GM23338 (cell line): Measurements from ENCODE around the gene FTL. TPM values are rescaled to one million over a fixed set of nuclear protein-coding genes. Genes with fewer than 3 reads are reported as not detected.
A peak's percentile ranks its signal among the peaks of the same experiment; 100 is the strongest.

Source experiments
- ATAC-seq: fragments of 200-7000 bp; cut with Tn5 transposase; 3 replicates; pipeline ENCODE4 v1.9.1; 2020
- DNase-seq: peaks from one replicate; pipeline ENCODE4 v3.0.0-alpha.2; 2015; ENCODE audit warnings: low spot score
- H2AFZ ChIP-seq: fragments of 200-600 bp; sonication (generic); 2 replicates; pipeline ENCODE4 v1.8.0; 2016; ENCODE audit warnings: antibody characterized with exemption, mild to moderate bottlenecking, moderate library complexity
- H3F3A ChIP-seq: fragments of 200-600 bp; sonication (generic); replicated peaks from 2 replicates; pipeline ENCODE4 v1.8.0; 2017; ENCODE audit warnings: antibody characterized with exemption, mixed run types, low read depth
- H3K27ac ChIP-seq: fragments of 200-600 bp; sonication (generic); 2 replicates; pipeline ENCODE4 v1.6.1; 2016; ENCODE audit warnings: low read depth
- H3K27me3 ChIP-seq: fragments of 200-600 bp; sonication (generic); 2 replicates; pipeline ENCODE4 v1.8.0; 2016; ENCODE audit warnings: mild to moderate bottlenecking, mixed run types, moderate library complexity; ENCODE audit not compliant: insufficient read depth
- H3K36me3 ChIP-seq: fragments of 200-600 bp; sonication (generic); 2 replicates; pipeline ENCODE4 v1.8.0; 2016; ENCODE audit warnings: mild to moderate bottlenecking; ENCODE audit not compliant: insufficient read depth
- H3K4me1 ChIP-seq: fragments of 200-600 bp; sonication (generic); 2 replicates; pipeline ENCODE4 v1.8.0; 2016; ENCODE audit warnings: mild to moderate bottlenecking, moderate library complexity; ENCODE audit not compliant: insufficient read depth
- H3K4me2 ChIP-seq: fragments of 200-600 bp; sonication (generic); 2 replicates; pipeline ENCODE4 v1.7.1; 2017; ENCODE audit warnings: mixed run types
- H3K4me3 ChIP-seq: fragments of 200-600 bp; sonication (generic); 2 replicates; pipeline ENCODE4 v1.6.1; 2016; ENCODE audit warnings: mixed run types
- H3K79me2 ChIP-seq: fragments of 200-600 bp; sonication (generic); replicated peaks from 2 replicates; pipeline ENCODE4 v1.8.0; 2017; ENCODE audit warnings: mild to moderate bottlenecking; ENCODE audit not compliant: insufficient read depth
- H3K9me2 ChIP-seq: fragments of 200-600 bp; sonication (generic); 2 replicates; pipeline ENCODE4 v1.8.0; 2017; ENCODE audit not compliant: insufficient read depth
- H4K20me1 ChIP-seq: fragments of 200-600 bp; sonication (generic); replicated peaks from 2 replicates; pipeline ENCODE4 v1.8.0; 2017; ENCODE audit warnings: mild to moderate bottlenecking; ENCODE audit not compliant: insufficient read depth
- H3K27ac Mint-ChIP-seq: 2 replicates; pipeline ENCODE4 v1.8.0; 2020; ENCODE audit warnings: inconsistent platforms, mild to moderate bottlenecking, moderate library complexity, mixed read lengths
- H3K27me3 Mint-ChIP-seq: 3 replicates; pipeline ENCODE4 v1.8.0; 2022; ENCODE audit warnings: low read depth, mild to moderate bottlenecking, moderate library complexity, mixed read lengths, inconsistent platforms; ENCODE audit not compliant: insufficient read depth, poor library complexity
- H3K36me3 Mint-ChIP-seq: 3 replicates; pipeline ENCODE4 v1.8.0; 2021; ENCODE audit warnings: low read depth, mild to moderate bottlenecking, inconsistent platforms, moderate library complexity, mixed read lengths
- H3K4me1 Mint-ChIP-seq: 3 replicates; pipeline ENCODE4 v1.8.0; 2020; ENCODE audit warnings: mild to moderate bottlenecking, inconsistent platforms, mixed read lengths
- H3K4me3 Mint-ChIP-seq: 3 replicates; pipeline ENCODE4 v1.8.0; 2021; ENCODE audit warnings: moderate library complexity, mild to moderate bottlenecking, inconsistent platforms, mixed read lengths
- H3K9me3 Mint-ChIP-seq: 3 replicates; pipeline ENCODE4 v1.8.0; 2020; ENCODE audit warnings: moderate library complexity, mild to moderate bottlenecking, inconsistent platforms, mixed read lengths
- CTCF ChIP-seq, 2 experiments: fragments of 200-600 bp in 1 of 2; sonication (generic) in 1 of 2; conservative IDR thresholded peaks; 2 replicates each; pipeline versions ENCODE4 v1.5.1 to v1.6.1; 2016 to 2017; ENCODE audit warnings: antibody characterized with exemption in 2 of 2, low read depth in 2 of 2, mild to moderate bottlenecking in 2 of 2, moderate library complexity in 1 of 2
- NANOG ChIP-seq: IDR thresholded peaks from 2 replicates; pipeline ENCODE4 v1.6.1; 2016; ENCODE audit warnings: antibody characterized with exemption, borderline replicate concordance
- ZNF462 ChIP-seq: fragments of 250-450 bp; sonication (Bioruptor Pico); IDR thresholded peaks from 2 replicates; pipeline ENCODE4 v1.5.0; 2020; ENCODE audit warnings: mild to moderate bottlenecking, moderate library complexity
- polyA plus RNA-seq: library from polyadenylated mRNA; unstranded; fragments of >200 nt; fragmentation: Nextera tagmentation; extraction: Ambion mirVana; gene quantifications from 2 replicates; pipeline ENCODE4 v1.2.1, GENCODE V29; 2016
- total RNA-seq: library from RNA; depleted of rRNA; stranded (reverse); fragments of >200 nt; shearing (Covaris generic); gene quantifications from 2 replicates; pipeline ENCODE4 v1.2.3, GENCODE V29; 2014

Gene FTL
- total and polyA plus RNA-seq, 2 experiments from 2014 or later = 2,064 to 5,436 TPM

DNA sequence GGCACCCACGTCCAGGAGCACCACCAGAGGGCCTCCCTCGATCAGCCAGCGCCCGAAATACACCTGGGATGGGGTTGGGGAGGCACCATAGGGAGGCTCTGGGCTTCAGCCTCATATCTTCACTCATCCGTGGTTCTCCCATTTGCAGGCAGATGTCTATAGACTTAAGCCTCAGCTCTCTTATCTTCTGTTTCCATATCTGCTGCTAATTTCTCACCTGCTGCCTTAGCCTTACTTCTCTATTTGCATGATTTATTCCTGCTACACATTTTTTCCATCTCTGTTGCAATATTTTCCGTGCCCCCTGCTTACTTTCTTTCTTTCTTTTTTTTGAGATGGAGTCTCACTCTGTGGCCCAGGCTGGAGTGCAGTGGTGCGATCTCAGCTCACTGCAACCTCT lies 22.2 kb downstream of the FTL start:
- H4K20me1 ChIP-seq = peaks cover 13% of the 10 kb centered on the region
- H3F3A ChIP-seq = 0 out of 2 replicates have a peak, but pooled peaks cover 3% of the 10 kb centered on the region

More for the DNA sequence above, 22.2 kb downstream of the FTL start:
- Mint-ChIP-seq H3K9me3 (no peaks in the 10 kb centered on the region), H3K36me3 (peaks cover 63% of the 10 kb centered on the region), H3K4me3 (no peak overlapping the region), H3K4me1 (peaks cover 11% of the 10 kb centered on the region; the same call in 2 of the 3 replicates), H3K27ac (no peak overlapping the region), H3K27me3 (peaks cover 2% of the 10 kb centered on the region)
- H3K27ac ChIP-seq = no peak overlapping the region
- ATAC-seq (no peak), DNase-seq (no peak)
- peaks cover 7% of the 10 kb centered on the region; the same call in 1 of the 2 replicates for H3K4me1 ChIP-seq
- no peaks in the 10 kb centered on the region for H3K27me3 ChIP-seq
- no peak overlapping the region for H3K4me3 ChIP-seq
- no peak overlapping the region for H2AFZ ChIP-seq
- peaks cover 9% of the 10 kb centered on the region; the same call in 1 of the 2 replicates for H3K79me2 ChIP-seq
- TF ChIP-seq ZNF462 (CRISPR knock-in tag) (no peak), NANOG (no peak), CTCF (conservative IDR thresholded peaks at IDR 0.05; ENCODE audit: low read depth in 2 of 2) (peak; percentile 9 to 43; a peak in 2 of 4 replicates)
- no peak overlapping the region for H3K4me2 ChIP-seq
- H3K9me2 ChIP-seq = no peaks in the 10 kb centered on the region
- peaks cover 6% of the 10 kb centered on the region for H3K36me3 ChIP-seq
